A204.1 (cell line): ENCODE results near the gene FTH1.

Experiments
- FAIRE-seq: peaks from 2 replicates; lab custom pipeline; 2012; peaks lifted over from hg19 to GRCh38; lab: Jason Lieb, UNC

The FTH1 gene

DNA sequence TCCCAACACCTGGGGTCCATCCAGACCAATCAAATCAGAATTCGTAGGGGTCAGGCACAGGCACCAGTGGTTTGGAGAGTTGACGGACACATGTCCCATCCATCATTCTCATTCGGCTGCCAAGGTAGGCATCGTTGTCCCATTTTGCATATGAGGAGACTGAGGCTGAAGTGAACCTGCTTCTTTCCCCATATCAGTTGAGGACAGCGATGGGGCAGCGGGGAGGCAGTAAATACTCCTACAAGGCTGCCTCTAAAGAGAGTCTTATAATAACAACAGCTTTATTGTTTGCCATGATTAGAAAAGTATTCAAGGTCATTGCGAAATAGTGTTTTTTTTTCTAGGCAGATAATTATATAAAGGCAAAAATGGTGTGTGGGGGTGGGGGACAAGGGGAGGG is 18.9 kb downstream of the FTH1 start:
- FAIRE-seq: no peak

DNA sequence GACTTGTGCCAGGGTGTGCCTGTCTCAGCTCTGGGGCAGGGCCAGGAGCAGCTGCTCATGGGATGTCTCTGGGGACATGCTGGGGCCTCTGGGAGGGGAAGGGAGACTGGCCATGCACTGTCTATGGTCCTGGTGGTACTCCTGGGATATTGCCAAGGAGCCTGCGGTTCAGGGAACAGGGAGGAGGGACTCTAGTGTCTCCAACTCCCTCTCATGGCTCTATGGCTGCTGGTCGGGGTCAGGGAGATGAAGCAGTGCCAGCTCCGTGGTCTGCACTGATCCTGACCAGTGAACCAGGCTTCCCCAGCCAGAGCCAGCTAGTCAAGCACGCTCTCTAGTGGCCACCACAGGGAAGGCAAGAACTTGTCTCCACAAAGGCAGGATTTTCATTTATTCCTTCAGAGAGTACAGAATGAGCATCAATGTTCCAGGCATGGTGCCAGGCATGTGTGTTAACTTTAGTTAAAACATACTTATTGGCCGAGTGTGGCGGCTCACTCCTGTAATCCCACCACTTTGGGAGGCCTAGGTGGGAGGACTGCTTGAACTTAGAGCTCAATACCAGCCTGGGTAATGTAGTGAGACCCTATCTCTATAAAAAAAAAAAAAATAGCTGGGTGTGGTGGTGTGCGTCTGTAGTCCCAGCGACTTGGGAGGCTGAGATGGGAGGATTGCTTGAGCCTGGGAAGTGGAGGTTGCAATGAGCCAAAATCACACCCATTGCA is 19.8 kb downstream of the FTH1 start:
- FAIRE-seq: no peak

DNA sequence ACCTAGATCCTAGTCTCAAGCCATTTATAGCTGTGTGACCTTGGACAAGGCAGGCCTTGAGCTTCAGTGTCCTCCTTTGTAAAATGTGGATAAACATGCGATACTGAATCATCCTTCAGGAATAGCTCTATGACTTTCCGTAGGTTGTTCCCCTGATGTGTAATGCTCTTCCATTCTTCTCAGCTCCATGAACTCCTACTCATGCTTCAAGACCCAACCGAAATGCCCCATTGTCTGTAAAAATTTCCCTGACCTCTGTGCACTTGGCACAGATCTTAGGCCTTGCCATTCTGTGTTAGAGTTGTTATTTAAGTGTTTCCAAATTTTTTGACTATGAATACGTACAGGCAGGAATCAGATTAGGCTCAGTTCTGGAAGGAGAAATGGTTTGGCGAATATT is 20.5 kb downstream of the FTH1 start:
- no peak for FAIRE-seq

DNA sequence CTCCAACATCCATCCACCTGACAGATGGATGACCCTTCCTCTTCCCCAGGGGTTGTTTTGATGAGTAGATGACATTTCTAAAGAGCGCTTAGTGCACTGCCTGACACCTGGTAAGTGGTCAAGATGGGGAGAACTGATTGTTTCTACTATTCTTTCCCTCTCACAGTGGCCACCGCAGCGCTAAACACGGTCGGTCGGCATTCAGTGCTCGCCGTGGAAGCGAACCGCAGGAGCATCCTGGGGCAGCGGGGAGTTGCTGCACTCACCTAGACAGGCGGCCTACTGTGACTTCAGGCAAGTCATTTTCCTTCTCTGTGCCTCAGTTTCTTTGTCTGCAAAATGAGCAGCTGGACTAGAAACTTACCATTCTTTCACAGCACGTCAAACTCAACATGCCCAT is 22.2 kb downstream of the FTH1 start:
- no peak for FAIRE-seq

DNA sequence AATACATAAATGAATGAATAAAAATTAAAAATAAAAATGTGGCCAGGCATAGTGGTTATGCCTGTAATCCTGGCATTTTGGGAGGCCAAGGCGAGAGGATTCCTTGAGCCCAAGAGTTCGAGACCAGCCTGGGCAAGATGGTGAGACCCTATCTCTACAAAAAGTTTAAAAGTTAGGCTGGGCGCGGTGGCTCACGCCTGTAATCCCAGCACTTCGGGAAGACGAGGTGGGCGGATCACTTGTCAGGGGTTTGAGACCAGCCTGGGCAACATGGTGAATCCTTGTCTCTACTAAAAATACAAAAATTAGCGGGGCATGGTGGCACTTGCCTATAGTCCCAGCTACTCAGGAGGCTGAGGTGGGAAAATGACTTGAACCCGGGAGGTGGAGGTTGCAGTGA is 27.0 kb downstream of the FTH1 start:
- no peak for FAIRE-seq

DNA sequence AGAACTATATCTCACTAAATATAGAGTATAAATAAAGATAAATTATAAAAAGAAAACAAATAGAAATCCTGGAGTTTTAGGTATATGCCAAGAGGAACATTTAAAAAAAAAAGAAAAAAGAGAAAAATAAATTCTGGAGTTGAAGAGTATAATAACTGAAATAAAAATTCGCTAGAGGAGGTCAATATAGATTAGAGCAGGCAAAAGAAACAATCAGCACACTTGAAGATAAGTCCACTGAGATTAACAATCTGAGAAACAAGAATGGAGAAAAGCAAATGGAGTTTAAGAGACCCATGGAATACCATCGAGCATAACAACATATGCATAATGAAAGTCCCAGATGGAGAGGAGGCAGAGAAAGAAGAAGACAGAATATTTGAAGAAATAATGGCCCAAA is 31.6 kb downstream of the FTH1 start:
- no peak for FAIRE-seq

DNA sequence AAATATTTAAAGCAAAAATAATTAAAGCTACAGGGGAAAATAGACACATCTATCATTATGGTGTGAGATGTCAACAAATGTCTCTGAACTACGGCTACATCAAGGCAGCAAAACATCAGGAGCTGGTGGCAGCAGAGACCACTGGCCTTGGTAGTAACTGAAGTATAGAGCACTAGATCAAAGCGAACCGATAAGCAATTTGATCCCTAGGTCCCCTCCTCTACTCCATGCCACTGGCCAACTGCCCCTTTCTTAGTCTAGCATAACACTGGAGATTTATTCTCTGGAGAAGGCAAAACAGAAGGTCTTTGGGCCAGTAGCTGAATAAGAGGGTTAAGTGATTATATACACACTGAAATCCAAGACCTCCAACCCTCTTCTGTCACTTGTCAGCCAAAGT is 36.5 kb downstream of the FTH1 start:
- no peak for FAIRE-seq

DNA sequence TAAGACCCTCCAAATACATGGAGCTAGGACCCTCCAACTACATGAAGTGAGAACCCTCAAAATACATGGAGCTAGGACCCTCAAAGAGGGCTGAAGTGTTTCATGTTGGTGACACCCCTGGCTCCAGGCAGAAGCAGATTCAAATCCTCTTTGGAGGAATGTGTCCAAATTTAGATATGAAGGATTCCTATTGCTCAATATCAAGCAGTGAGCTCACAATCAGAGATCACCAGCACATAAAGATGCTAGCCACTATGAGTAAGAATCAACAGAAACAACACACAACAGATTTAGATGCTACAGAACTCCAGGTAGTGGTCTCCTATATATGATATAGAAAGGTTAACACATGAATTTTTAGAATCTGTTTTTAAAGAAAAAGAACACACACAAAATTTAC is 38.8 kb downstream of the FTH1 start:
- FAIRE-seq: no peak

DNA sequence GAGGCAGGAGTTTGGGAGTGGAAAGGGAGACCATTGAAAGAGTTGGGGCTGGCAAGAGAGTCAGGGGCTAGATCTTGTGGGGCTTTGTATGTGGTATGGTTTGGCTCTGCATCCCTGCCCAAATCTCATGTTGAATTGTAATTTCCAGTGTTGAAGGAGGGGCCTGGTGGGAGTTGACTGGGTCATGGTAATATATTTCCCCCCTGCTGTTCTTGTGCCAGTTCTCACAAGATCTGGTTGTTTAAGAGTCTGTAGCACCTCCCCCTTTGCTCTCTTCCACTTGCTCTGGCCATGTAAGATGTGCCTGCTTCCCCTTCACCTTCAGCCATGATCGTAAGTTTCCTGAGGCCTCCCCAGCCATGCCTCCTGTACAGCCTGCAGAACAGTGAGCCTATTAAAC is 39.9 kb downstream of the FTH1 start:
- no peak for FAIRE-seq

DNA sequence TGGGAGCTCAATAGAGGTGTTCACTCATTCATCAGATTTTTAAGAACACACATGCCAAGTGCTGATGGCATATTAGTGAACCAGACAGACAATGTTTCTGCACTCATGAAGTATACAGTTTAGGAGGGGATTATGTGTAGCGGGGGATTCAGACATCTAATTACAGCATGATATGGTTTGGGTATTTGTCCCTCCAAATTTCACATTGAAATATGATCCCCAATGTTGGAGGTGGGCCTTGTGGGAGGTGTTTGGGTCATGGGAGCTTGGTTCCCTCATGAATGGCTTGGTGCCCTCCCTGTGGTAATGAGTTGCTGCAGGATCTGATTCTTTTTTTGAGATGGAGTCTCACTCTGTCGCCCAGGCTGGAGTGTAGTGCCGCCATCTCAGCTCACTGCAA is 41.2 kb downstream of the FTH1 start:
- FAIRE-seq: no peak

DNA sequence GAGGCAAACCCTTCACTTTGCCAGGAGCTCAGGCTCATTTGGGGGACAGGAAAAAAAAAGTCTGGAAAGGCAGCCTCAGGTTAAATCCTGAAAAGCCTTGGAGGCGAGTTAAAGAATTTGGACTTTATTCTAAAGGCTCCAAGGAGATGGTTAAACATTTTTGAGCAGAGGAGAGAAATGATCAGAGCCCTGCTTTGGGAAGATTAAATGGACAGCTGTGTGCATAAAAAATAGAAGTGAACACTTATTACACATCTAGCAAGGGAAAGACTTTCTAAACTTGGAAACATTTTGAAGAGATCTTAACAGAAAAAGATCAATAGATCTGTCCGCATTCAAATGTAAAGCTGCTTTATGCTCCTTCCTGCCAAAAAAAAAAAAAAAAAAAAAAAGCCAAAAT is 41.7 kb downstream of the FTH1 start:
- no peak for FAIRE-seq

DNA sequence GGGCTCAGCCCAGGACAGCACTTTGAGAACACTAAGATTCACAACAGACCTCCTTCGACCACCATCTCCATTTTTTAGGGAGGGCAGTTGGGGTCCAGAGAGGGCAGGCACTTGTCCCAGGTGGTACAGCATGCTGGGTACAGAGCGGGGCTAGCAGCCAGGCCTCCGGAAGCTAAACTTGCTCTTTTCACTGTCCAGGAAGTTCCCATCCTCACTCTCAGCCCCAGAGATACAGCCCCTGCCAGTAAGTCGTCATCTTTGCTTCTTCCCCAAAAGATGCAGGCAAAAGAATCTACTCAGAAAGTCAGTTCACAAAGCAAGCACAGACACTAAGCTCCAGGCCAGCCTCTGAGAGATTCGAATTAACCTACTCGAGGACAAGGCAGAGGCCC is 43.4 kb downstream of the FTH1 start:
- no peak for FAIRE-seq

DNA sequence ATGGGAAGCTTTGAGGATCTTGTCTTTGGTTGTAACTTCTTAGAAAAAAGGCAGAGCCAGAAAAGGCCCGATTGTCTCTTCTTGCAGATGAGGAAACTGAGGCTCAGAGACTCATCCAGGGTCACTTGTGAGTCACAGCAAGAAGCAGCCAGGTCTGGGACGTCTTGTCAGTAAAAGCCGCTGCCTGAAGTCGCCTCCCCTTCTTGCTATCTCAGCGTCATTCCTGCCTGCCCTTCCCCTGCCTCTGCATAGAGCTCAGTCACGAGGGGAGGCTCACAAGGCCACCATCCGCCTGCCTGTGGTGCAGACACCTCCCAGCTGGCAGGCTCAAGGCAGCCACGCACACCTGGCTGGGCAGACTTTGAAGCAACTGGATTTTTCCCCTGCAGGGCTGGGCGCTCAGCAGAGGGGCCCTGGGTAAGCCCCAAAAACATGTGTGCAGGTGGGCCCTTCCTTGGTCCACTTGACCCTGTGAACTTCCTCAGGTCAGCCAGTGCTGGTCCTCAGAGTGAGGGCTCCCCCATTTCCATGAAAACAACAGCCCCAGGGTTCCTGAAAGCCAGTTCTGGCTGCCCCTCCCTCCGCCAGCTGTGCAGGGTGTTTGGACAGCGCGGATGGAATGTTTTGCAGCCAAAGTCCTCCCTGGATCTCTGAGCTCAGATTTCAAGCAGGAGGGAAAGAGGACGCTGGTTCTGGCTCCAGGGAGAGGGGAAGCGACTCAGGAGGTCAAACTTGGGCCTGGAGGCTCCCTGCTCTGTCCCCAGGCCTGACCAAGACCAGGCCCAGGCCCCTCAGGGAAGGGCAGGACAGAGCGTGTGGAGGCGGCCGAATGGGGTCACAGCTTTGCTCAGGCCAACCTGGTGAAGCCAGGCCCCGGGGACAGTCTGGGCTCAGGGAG is 44.0 kb downstream of the FTH1 start:
- FAIRE-seq: no peak

DNA sequence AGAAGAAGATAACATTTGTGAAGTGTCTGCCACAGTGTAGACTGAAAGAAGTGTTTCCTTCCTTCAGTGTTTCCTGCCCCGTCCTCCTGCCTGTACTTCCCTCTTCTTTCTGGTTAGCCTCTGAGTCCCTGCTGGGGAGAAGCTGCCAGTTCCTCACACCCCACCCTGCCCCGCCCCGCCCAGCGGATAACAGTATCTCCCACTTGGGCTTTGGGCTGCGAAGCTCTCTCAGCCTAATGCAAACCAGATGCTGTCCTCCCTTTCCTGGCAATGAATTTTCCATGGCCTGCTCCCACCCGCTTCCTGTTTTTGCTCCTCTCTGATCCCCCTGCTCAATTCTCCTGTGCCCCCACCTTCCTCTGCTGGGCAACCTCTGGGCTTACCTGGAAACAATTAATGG is 44.9 kb downstream of the FTH1 start:
- no peak for FAIRE-seq

DNA sequence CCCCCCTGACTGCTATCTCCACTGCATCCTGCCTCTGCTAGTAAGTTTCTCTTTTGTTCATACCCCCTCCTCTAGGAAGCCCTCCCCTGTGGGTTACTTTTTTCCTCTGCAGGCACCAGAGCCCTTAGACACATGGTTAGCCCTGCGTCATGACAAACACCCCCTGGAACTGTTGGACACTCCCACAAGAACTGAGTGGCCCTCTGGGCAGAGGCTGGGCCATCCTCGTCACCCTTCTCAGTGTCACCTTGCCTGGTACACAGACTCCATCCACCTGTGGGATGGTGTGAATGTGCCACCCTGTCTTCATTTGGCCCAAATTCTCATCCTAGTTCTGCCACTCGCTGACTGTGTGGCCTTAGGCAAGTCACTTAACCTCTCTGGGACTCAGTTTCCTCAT is 46.0 kb downstream of the FTH1 start:
- FAIRE-seq: no peak

DNA sequence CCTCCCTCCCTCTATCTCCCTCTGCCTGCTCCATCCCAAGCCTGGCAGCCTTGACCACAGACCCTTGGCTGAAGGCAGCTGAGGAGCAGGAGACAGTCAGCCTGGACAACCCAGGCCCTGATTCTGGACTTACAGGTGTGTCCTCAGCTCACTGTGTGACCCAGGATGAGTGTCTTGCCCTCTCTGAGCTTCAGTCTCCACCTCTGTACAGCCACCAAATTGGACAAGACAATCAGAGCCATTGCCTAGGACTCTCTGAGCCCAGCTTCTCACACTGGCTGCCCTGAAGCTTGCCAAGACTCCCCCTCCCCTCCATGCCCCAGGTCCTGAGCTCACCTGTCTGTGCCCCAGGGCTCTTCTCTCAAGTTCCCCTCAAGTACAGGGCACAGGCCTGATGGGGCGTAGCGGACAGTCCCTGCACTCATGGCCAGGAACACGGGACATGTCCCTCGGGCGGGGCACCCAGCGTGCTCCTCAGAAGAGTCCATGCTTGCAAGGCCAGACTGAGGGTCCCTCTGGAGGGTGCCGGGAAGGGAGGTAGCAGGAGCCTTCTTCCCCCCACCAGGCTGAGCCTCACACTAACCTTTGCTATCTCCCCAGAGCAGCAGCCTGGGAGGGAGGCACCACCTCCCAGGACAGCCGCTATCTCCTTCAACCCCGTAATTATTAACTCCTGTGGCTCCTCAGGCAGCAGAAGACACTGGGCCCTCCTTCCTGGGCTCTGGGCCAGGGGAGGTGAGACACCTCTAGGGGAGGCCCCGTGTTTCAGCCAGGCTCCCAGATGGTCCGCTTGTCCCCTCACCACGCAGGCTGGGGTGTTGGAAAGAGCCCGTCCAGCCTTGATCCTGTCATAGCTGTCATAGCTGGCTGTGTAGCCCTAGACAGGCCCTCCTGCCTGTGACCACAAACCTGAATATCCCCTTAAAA is 47.5 kb downstream of the FTH1 start:
- FAIRE-seq: no peak

DNA sequence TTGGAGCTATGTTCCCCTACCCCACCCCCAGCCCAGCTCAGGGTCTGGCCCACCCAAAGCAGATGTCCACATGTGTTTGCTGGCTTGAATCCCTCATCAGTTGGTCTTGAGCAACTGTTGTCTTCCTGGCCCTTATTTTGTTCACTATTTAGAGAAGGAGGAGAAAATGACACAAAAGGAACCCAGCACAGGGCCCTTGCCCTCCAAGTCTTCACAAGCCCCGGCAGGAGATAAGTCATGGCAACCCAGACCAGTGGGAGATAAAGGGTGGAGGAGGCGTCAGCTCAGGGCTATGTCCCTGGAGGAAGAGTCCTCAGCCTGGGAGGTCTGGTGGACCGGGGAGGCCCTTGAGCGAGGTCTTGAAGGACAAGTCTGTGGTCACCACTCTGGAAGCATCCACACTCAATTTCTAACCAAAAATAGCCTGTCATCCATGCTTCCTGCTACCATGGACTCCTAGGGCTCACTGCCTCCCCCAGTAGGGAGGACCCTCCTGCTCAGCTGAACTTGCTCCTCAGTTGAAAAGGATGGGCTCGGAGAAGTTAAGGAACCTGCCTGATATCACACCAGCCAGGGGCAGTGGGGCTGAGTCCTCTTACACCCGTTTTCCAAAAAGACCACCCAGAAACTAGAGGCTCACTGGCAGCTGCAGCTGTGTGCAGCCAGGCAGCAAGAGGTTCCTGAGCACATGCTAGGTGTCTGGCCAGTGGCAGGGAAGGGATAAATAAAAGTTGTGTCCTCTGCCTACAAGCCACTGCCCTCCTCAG is 48.3 kb downstream of the FTH1 start:
- FAIRE-seq: no peak

DNA sequence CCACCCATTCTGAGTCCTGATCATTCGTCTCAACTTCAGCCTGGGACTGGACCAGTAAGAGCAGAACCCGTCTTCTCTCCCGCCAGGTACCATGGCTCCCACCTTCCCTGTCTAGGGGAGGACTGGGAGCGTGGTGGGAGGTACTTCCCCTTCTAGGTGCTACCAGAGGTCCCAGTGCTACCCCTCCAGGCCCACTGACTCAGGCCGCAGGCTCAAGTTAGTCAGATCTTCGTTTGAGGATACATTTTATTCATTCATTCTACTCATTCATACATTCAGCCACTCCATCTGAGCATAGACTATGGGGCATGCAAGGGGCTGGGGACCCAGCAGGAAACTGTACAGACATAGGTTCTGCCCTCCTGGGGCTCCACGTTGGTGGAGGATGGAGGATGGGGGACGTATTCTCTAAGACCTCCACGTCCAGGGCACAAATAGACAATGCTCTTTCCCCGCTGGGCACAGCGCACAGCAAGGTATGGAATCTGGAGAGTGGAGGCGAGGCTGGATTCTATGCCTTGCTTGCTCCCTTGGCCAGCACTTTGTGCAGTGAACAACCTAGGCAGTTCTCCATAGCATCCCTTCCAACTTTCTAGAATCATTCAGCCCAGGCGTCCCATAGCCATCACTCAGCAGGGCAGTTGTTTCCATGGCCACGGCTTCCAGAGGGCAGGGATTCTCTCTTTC is 49.0 kb downstream of the FTH1 start:
- FAIRE-seq: no peak

DNA sequence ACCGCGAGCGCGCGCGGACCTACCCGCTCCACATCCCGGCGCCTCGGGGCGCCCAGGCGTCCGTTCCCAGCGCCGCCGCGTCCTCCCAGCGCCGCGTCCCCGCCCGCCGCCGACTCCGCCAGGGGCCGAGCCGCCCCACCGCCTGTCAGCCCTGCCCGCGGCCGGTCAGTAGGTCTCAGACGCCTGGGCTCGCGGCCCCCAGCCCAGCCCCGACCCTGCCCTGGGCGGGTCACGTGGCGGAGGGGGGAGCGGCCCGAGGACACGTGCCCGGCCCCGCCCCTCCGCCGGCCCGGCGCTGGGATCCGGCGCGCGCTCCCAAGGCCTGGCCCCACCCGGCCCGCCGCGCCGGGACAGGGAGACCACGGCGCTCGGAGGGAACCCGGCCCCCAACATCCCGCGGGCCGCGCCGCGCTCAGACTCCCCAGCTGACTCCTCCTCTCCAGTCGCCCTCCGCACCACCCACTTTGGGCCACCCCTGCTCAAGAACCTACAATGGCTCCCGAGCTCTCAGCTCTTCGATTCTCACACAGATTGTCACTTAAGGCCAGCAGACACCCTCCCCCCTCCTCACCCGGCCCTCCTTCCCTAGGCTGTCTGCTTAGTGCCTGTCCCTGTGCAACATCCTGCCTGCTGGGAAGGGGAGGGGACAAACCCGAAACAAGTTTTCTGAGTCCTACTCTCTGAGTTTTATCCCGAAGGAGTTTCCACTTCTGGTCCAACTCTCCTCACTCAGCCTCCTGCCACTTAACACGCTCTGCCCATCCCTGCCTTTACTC is 49.9 kb downstream of the FTH1 start, which contains the start of gene RAB3IL1:
TSS of gene RAB3IL1 (minus strand) at position 233 of the 776 bp plus-strand sequence. CDS start at position 34, 199 bp downstream.
- no peak for FAIRE-seq

DNA sequence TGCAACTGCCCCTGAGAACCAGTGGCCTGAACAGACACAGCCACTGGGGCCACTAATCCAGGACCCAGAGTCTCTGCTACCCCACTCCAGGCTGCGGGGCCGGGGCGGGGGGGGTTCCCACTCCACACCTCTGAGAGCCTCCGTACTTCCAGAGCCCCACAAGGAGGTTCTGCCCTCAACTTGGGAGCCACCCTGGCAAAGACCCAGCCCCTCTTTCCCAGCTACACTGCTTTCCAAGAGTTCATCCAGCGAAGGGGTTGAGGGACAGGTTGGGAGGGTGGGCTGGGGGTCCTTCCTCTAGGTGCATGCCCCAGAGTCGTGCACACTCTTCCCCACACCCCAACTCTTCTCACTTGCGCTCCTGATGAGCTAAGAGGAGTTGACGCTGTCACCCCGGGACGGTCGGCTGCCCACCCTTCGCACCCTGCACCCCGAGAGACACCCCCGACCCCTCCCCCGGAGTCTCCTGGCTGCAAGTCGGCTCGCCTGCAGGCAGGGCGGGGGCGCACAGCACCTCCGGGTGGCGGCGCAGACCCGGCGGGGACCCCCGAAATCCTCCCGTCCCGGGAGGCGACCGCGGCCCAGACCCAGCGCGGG is 50.6 kb downstream of the FTH1 start:
- no peak for FAIRE-seq
